ENCODE data around the gene LIPT2.

The LIPT2 gene

DNA sequence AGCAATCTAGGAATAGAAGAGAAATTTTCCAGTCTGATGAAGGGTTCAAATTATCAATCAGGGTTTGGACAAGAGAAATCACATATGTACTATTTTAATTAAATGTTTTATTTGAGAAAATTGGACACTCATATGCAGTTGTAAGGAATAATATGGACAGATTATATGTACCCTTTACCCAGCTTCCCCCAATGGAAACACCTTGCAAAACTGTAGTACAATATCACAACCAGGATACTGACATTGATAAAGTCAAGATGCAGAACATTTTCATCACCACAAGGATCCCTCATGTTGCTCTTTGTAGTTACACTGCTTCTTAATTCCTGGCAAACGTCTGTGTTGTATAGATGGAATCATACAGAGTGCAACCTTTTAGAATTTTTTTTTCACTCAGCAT, 1.4 kb upstream of the LIPT2 start:
- DNase-seq: no peak

- no peak for DNase-seq
Measured at GRCh38 chr11:74493791-74494630, 487 bp upstream of the LIPT2 start.

- no peak for DNase-seq
Measured at GRCh38 chr11:74492084-74492483, 1.4 kb downstream of the LIPT2 start.

GRCh38 chr11:74490941-74491340, 2.6 kb downstream of the LIPT2 start:
- DNase-seq: no peak

- DNase-seq: no peak
Measured at GRCh38 chr11:74487875-74488274, 5.6 kb downstream of the LIPT2 start.

DNA sequence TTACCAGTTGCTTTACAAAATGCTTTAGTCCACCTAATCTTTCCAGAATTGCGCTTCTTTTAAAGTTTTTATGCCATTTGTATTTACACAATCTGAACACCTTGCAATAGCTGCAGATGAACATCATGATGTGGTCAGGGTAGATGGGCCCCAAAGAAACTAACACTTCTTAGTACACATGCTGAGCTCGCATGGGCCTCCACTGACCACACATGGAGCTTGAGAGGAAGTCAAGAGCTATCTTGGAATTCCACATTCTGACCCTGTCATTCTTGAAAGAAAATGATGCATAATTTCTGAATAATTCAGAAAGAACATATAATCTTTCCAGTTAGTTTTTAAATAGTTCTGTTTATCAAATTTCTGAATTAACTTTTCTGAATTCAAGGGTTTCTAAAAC, 7.7 kb downstream of the LIPT2 start:
- no peak for DNase-seq

DNA sequence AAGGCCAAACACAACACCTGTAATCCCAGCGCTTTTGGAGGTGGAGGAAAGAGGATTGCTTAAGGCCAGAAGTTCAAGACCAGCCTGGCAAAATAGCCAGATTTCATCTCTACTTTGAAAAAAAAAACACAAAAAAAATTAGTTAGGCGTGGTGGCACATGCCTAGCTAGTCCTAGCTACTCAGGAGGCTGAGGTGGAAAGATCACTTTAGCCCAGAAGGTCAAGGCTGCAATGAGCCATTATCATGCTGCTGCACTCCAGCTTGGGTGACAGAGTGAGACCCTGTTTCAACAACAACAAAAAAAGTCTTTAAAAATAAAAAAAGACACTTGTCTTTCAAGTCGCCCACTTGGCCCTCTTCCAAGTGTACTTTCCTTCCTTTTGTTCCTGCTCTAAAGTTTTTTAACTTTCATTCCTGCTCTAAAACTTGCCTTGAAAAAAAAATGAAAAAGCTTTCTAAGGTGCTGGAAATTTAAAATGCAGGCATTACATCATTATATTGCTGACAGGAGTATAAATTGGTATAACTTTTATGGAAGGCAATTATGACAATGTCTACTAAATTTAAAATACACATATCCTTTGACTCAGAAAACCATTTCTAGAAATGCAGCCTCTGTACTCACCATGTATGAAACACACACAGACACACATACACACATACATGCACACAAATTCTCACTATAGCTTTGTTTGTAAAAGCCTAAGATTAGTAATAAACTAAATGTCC, 12.7 kb downstream of the LIPT2 start:
- no peak for DNase-seq

GRCh38 chr11:74479732-74480123, 13.8 kb downstream of the LIPT2 start:
- no peak for DNase-seq

- DNase-seq: peak; percentile 56
Measured at GRCh38 chr11:74478877-74479731, 14.4 kb downstream of the LIPT2 start.

- DNase-seq: no peak
Measured at GRCh38 chr11:74476536-74476935, 17.0 kb downstream of the LIPT2 start.

DNA sequence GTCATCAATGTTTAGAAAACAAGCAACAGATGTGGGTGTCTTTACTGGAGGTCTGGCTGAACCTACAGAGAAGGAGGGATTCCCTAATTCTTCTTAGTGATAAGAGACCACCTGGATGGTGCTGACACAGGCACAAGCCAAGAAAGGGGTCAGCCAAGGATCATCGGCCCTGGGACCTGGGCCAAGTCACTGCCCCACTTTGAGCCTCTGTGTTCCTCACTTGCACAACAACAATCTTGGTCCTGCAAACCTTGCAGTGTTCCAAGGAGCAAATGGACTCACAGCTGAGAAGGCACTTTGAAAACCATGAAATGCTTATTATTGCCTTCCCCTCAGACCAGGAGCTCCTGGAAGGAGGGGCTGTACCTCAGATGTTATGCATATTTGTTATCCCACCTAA, 19.2 kb downstream of the LIPT2 start:
- no peak for DNase-seq

GRCh38 chr11:74473382-74474173, 19.9 kb downstream of the LIPT2 start:
- no peak for DNase-seq

GRCh38 chr11:74471668-74472429, 21.7 kb downstream of the LIPT2 start:
- no peak for DNase-seq

DNA sequence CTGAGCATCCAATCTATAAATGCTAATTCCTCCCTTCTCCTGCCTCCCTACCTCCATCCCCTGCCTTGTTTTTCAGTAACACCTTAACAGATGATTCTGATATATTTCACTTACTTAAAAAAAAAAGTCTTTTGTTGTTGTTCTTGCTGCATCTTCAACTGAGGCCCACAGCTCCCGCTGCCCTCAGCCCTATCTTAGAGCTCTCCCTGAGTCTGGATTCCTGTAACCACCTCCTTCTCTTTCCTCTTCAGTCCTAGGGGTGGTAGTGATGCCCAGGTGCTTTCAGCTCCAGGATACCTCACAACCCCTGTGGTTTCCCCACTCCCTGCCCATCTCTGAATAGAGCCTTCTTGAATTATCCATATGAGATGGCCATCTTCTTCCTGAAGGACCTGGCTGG, 22.5 kb downstream of the LIPT2 start:
- no peak for DNase-seq

DNA sequence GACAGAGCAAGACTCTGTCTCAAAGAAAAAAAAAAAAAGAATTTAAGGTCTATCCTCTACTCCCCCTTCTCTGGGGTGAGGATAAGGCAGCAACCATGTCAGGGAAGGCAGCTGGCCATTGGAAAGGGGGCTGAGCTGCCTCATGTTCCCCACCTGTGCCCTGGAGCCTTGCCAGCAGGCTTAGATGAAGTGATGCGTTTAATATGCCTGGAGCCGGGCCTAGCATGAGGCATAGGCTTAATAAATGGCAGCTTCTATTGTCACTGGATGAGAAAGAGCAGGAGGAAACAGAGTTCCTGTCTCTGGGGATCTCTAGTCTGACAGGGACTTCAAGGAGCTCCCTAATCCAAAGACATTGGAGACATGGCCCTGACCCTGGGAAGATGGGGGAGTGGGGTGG, 23.0 kb downstream of the LIPT2 start:
- DNase-seq: no peak

DNA sequence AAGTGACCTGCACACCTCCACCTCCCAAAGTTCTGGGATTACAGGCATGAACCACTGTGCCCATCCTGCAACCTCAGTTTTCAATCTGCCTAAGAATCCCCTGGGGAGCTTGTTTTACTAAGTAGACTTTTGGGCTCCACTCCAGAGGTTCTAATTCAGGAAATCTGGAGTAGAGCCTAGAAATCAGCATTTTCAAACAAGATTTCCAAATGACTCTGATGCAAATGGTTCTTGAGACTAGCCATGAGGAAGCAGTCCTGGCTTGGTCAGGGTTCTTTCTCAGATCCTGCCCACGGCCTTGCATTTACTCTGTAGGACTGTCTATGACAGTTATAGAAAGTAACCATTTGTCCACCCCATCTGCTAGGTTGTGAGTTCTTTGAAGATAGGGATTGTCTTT, 24.6 kb downstream of the LIPT2 start:
- DNase-seq: no peak

DNA sequence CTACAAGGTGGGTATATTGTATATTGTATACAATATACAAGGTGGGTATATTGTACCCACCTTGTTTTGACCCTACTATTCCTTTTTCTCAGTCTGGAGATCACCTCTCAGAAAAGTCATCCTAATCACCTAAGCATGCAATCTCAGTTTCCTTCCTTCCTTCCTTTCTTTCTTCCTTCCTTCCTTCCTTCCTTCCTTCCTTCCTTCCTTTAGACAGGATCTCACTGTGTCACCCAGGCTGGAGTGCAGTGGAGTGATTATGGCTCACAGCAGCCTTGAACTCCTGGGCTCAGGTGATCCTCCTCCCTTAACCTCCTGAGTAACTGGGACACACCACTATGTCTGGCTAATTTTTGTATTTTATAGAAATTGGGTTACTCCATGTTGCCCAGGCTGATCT, 25.0 kb downstream of the LIPT2 start:
- DNase-seq: no peak

DNA sequence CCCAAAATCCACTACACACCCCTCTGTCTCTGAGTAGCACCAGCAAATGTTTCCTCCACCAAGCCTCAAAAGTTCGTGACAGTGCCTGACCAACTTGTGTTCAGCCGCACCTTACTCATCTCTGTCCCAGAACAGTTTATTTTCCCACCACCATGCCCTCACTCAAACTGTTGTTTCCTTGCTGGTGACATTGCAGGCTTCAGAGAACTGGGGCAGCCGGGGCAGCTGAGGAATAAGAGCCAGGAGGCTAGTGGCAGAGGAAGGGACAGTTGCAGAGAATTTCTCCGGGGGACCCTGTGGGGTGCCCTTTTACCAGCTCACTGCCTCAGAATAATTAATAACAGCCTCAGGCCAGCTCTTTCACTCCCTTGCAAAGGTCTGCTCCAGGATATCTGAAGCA, 25.5 kb downstream of the LIPT2 start:
- no peak for DNase-seq

DNA sequence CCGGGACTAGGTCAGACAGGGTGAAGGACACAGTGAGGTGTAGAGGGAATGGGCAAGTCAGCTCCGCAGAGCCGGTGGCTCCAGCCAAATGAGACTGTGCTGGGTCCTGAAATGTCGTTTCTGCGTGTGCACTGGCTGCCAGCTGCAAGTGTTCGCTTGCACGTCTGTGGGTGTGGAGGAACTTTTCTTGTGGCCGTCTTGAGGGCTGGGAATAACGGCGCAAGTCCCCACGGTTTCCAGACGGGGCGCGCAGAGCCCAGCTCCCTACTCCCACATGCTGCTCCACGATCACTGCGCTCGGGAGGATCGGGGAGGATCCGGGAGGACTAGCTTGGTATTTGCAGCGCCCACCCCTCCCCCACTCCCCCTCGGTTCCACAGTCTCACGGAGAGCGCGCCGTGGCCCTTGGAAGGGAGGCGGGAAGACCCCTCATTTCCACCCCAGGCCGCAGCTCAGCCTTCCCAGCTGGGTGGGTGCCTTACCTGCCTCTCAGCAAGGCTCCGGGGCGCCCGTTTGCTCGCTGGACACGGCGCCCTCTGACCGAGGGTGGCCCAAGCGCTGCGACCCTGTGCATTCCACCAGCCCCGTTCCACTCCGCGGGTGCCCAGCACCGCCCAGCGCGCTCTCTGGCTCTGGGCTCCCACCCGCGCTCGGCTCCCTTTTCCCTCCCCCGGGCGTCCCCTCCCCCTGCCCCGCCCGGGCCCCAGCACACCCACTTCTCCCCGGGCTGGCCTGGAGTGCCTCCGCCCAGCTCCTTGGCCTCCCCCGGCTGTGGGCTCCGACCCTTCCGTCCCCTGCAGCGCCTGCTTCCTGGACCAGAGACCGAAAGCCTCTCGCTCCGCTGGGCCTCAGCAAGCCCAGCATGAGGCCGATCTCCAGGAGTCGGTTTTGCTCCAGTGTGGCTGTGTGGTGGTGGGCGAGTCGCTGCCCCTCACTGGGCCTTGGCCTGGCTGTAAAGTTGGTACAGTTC, 26.3 kb downstream of the LIPT2 start, which contains the start of gene KCNE3:
Gene KCNE3 (minus strand): TSS at position 634 of the 970 bp plus-strand sequence. CDS start 9,986 bp downstream, outside the sequence.
- peak; percentile 46 for DNase-seq

GRCh38 chr11:74465291-74465708, 28.2 kb downstream of the LIPT2 start:
- DNase-seq: no peak

Measured in fibroblast of skin of back (primary cell).